GM12801 (cell line): ENCODE results near the gene MTR.

Experiments used
- CTCF ChIP-seq: IDR thresholded peaks from one replicate; pipeline ENCODE4 v1.5.1; 2011; ENCODE audit warnings: control low read depth; ENCODE audit not compliant: insufficient read length; ENCODE audit errors: extremely low read depth

MTR gene

GRCh38 chr1:236795035-236795756 is at the start of gene MTR:
TSS of gene MTR (plus strand) at chr1:236795292. CDS start at chr1:236795704, 412 bp downstream.
- no peak for TF ChIP-seq CTCF

- no peak for TF ChIP-seq CTCF
These were observed 48.3 kb upstream of the MTR start for GRCh38 chr1:236746785-236747184.

- TF ChIP-seq CTCF, result no peak
These were observed 47.6 kb upstream of the MTR start for GRCh38 chr1:236747311-236747985.

GRCh38 chr1:236748268-236748870 is 46.7 kb upstream of the MTR start:
- no peak for TF ChIP-seq CTCF

GRCh38 chr1:236750928-236751327 is 44.2 kb upstream of the MTR start:
- TF ChIP-seq CTCF, result no peak

- TF ChIP-seq CTCF, result no peak
These were observed 43.7 kb upstream of the MTR start for GRCh38 chr1:236751385-236751784.

GRCh38 chr1:236751935-236752334 is 43.2 kb upstream of the MTR start:
- TF ChIP-seq CTCF, result no peak
